ENCODE data around the gene CREB3.

DNA sequence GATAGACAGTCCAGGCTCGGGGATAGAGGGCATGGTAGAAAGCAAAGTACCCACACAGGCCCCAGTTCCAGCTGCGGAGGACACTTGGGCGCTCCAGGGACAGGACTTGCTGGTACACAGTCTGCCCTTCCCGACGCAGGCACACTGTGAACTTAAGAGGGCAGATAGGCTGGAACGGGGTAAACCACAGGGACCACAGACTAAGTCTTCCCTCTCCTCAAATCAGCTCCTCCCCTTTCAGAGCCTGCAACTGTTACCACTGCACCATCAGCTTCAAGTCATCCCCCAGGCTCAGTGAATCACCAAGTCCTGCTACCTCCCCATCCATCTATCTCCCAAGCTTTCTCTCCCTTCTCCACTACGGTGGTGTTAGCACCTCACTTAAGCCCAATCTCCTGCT is 9.3 kb downstream of the CREB3 start:
- TF ChIP-seq, protein P1, sequence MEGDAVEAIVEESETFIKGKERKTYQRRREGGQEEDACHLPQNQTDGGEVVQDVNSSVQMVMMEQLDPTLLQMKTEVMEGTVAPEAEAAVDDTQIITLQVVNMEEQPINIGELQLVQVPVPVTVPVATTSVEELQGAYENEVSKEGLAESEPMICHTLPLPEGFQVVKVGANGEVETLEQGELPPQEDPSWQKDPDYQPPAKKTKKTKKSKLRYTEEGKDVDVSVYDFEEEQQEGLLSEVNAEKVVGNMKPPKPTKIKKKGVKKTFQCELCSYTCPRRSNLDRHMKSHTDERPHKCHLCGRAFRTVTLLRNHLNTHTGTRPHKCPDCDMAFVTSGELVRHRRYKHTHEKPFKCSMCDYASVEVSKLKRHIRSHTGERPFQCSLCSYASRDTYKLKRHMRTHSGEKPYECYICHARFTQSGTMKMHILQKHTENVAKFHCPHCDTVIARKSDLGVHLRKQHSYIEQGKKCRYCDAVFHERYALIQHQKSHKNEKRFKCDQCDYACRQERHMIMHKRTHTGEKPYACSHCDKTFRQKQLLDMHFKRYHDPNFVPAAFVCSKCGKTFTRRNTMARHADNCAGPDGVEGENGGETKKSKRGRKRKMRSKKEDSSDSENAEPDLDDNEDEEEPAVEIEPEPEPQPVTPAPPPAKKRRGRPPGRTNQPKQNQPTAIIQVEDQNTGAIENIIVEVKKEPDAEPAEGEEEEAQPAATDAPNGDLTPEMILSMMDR (IDR thresholded peaks at IDR 0.05; ENCODE audit: borderline replicate concordance, extremely low read depth, low read length, poor library complexity, severe bottlenecking): no peak
- TF ChIP-seq EZH2 (IDR thresholded peaks at IDR 0.05; ENCODE audit: borderline replicate concordance, low read depth, low read length, severe bottlenecking): no peak

Data from DND-41 (cell line).